ENCODE measurements around the gene GRM8.

GRM8 gene

DNA sequence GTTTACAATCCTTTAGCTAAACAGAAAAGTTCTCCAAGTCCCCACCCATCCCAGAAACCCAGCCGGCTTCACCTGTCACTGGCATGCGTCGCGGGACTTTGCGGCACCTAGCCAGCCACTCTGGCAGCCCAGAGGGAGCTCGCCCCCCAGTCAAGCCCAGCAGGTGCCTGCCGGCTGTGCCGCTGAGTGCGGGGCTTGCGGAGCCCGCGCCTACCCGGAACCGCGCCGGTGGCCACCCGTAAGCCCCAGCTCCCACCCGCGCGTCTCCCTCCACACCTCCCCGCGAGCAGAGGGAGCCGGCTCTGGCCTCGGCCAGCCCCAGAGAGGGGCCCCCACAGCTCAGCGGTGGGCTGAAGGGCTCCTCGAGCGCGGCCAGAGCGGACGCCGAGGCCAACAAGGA lies 446.1 kb downstream of the GRM8 start:
- no peak for DNase-seq (ENCODE audit: low read depth)

DNA sequence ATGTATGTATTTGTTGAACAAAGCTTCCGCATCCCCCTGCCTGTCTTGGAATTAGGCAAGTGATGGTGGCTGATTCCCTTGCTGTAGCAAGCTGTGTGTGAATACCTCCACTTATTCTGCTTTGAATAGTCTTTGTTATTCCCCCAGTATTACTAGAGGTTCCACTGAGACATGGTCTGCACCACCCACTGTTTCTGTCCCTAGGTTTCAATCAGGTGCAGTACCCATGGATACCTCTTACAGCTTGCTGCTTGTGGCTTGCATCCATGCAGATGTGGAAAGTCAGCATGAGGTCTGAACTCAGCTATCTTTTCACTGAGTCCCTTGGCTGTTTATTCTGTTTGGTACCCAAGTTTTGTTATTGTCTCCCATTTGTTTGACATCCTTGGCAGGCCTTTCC lies 447.4 kb downstream of the GRM8 start:
- no peak for DNase-seq (ENCODE audit: low read depth)

DNA sequence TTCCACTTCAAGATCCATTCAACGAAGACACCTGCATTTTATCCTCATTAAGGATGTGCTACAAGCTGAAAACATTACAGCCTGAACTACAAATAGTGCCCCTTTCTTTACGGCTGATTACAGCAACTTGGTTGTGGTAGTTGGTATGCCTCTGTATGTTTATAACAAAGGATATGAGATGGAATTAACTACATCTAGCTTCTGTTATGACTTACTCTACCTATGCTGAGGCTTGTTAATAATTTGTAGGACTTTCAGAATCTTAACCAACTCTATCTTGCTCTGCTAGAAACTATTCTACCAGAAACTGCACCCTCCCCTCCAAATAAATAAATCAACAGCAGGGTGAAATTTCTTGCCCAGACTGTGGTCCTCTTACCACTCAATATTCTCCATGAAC lies 448.1 kb downstream of the GRM8 start:
- no peak for DNase-seq (ENCODE audit: low read depth)

DNA sequence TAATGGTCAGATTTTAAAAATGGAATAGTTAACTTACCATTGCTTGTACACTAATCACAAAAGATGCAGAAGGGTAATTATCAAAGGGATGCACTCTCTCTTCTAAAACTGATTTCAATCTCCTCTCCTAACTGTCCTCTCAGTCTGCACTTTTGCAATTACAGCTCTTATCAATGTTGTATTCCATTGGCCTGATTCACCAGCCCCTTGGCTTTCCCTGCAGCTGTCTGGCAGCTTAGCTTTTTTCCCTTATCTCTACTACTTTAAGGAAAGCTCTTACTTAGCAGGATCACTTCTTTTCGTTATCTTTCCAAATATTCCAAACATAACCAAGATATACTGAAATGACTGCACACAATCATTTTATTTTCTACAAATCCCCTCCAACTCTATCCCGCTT lies 448.8 kb downstream of the GRM8 start:
- no peak for DNase-seq (ENCODE audit: low read depth)

DNA sequence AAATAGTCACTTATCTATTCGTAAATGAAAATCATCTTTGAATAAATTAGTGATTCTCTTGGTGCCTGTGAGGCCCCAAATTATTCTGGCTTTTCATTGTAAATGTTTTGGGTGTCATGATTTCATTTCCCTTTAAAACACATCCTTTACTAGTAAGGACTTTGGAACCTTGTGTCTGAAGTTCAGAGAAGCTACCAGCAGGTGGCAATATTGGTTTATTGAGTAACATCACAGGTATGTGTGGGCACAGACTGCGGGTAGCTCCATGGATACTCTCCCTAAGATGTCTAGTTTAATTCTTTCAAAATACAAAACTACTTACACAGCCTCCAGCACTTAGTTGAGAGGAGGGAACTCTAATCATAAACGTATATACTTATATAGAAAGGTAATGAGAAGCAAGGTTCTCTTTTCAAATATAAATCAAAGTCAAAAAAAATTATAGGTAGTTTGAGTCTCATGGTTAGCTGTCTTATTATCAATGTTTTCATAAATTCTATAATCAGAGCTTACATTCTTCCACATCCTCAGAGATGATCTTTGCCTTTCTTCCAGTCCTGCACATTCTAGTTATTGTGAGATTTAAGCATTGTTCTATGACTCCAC lies 449.6 kb downstream of the GRM8 start:
- DNase-seq (ENCODE audit: low read depth): no peak

DNA sequence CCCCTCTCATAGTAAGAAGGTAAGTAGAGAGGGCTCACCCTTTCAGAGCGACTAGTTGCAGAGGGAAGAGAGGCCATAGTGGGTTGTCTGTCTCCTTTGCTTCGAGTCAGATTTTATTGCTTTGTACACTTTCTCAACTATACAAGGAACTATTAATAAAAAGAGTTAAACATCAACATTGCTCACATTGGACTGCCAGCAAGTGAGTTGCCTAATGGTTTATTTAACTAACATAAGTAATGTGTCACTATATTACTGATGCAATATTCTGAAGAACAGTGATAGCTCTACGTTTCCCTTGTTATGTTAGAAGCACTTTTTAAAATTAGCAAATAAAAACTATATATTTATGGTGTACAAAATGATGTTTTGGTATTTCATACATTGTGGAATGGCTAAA lies 451.0 kb downstream of the GRM8 start:
- DNase-seq (ENCODE audit: low read depth): no peak

DNA sequence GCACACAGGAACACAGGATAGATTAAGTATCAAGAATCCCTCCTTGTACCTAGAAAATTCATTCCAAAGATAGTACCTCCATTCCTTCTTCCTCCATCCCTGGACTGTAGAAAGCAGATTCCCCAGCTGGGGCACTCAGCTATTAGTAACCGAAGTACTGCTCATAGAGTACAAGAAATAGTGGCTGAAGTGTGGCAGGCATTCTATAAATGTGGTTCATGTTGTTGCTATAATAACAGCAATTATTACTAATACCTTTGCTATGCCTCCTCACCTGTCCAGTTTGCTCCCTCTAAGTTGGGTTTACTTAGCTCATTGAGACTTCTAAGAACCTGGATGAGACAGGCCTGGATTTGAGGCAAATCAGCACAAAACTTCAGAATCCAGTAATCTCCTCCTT lies 453.2 kb downstream of the GRM8 start:
- no peak for DNase-seq (ENCODE audit: low read depth)

DNA sequence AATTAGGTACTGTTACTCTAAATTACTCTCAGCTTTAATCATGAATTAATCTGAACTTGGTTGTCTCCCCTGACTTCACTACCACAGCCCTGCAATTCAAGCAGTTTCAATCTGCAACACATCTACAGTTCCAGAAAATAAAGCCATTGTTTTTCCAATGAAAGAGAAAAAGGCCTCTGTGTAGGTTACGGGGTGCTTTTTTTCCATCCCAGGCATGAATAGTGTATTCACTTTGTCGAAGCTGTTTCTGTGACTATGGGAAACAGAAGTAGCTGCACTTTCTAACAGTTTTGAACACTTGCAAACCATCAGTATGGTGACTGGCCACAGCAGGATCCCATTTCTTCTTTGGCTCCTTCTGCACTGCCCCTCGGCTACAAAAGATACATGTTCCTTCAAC lies 460.2 kb downstream of the GRM8 start:
- no peak for DNase-seq (ENCODE audit: low read depth)

DNA sequence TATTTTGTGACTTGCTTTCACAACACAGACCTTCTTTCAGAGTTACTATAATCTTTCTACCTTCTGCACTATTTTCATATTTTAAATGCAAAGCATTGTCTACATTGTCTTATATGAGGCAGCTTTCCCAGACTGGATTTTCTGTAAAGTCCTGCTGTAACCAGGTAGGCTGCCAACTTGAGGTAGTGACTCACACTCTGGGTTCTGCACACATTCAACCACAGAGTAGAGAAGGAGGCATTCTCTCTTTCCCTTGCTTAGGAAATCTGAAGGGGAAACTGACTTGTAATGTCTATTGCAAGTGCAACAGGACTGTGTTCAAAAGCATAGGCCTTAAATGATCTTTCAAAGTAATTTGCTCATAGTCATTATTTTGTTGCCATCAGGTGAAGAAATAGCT lies 461.4 kb downstream of the GRM8 start:
- DNase-seq (ENCODE audit: low read depth): no peak

DNA sequence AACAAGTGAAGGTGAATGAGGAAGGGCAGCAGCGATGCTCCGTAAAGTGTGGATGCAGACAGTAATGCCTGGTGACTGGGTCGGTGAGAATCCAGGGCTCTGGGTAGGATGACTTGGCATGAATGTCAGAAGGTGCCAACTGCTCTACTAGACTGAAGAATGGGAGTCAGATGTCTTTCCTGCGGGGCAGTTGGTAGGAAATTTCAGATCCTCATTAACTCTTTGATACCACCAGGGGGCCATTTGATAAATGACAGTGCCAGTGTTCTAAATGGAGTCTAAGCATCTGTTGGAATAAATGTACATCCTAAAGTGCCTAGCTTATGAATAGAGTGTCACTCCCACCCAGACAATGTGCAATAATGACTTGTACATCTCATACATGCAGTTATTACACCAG lies 462.0 kb downstream of the GRM8 start:
- no peak for DNase-seq (ENCODE audit: low read depth)

DNA sequence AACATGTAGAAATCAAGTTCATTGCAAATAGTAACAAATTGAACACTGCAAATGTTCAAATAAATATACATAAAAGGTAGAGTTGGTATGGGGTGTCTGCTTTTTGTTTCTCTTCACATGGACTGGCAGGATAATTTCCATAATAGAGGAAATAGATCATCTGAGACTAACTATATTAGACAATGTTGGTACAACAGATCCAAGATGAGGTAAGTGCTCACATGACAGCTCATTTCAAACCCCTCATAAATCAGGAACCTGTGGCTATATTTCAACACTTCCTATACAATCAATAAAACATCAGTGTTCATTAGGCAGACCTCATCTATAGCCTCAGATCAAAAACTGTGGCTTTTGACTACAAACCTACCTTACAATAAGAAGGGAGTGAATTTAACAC lies 469.1 kb downstream of the GRM8 start:
- DNase-seq (ENCODE audit: low read depth): no peak

DNA sequence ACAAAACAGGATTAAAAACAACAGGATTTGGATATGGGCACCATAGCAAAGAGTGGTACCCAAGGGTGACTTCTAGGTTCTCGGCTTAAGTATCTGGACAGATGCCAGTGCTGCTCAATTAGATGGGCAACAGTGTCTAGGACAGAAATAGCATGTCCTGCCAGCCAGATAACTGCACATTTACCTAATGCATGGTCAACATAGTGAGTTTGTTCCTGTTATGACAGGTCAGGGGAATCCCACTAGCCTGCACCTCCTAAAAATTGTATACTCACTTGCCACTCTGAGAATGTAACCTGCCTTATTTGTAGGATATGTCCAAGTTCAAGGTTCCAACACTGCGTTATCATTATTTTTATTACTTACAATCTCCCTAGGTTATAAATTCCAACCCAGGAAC lies 471.7 kb downstream of the GRM8 start:
- DNase-seq (ENCODE audit: low read depth): no peak

DNA sequence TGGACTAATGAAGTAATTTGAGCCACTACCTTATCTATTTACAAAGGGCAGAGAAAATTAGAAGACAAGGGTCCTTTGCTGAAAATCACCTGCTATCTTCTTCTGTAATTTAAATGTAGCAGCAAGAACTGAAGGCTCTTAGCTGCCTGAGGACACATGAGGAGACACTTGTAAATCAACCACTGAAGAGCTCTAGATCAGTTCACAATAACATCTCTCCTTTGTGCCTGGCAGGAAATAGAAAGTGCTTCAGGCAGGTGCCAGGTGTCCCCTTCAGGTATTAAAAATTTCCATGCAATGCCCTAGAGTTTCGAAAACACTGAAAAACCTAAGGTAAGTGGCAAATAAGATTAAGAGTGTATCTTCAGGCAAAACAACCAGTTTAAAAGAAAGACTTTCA lies 474.6 kb downstream of the GRM8 start:
- DNase-seq (ENCODE audit: low read depth): no peak

DNA sequence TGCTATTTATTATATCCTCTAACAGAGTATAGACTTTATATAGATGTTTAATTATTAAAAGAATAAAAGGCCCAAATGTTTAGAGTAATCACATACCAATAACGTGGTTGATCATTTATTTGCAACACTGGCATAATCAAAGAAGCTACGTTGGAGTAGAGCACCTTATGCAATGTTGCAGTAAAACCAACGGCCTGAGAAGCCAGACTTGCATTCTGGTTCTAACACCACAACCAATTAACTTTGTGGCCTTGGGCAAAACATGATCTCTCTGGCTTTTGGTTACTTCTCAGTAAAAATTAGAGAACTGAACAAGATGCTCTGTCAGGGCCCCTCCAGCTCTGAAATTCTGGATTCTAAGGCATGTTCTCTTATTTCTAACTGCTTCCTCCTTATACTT lies 476.2 kb downstream of the GRM8 start:
- no peak for DNase-seq (ENCODE audit: low read depth)

DNA sequence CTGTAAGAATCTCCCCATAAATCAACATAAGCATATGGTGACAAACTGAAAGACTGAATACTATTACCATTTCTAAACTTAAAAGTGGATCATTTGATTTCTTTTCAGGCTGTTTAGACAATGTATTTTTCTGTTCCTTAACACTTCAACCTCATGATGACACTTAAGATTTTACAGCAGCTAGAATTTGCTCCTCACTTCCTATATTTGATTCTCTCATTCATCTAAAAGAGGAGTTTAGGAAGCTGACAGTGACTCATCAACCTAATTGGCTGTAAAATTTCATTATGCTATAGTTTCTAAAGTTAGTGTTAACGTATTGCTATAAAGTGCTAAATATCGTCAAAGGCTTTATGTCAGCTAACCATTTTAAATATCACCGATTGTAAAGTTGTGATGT lies 478.7 kb downstream of the GRM8 start:
- no peak for DNase-seq (ENCODE audit: low read depth)

DNA sequence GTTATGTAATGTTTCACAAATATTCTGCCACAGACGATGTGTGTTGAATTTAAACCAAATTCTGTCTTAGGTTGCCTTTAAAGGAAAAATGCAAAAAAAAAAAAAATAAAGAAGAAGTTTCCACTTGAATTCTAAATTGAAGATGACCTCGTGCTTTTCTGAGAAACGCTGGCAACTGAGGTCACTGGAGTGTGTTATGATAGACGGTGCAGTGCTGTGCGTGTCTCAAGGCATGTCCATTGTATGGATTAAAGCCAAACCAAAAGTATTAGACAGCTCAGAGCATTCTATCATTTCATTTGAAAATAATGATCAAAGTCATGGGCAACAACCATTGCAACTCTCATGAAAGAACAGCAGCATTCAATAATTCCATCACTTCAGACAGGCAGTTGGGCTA lies 483.9 kb downstream of the GRM8 start:
- no peak for DNase-seq (ENCODE audit: low read depth)

DNA sequence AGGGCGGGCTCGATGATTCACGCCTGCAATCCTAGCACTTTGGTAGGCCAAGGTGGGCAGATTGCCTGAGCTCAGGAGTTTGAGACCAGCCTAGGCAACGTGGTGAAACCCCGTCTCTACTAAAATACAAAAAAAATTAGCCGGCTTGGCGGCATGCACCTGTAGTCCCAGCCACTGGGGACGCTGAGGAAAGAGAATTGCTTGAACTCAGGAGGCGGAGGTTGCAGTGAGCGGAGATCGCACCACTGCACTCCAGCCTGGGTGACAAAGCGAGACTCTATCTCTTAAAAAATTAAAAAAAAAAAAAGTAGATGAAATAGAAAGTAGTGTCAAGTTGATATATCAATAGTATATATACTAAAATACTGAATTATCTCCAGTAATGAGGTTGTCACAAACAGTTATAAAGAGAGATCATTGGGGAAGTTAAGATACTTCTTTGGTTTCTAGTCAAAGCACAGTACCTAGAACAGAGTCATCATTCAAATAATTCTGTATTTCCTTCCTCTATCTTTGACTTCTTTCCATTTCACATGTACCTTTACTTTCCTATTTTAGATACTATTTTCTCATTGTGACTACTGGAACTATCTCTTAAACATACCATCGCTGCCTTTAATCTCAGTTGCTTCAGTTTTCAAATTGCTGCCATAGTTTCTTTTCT lies 491.7 kb downstream of the GRM8 start:
- no peak for DNase-seq (ENCODE audit: low read depth)

DNA sequence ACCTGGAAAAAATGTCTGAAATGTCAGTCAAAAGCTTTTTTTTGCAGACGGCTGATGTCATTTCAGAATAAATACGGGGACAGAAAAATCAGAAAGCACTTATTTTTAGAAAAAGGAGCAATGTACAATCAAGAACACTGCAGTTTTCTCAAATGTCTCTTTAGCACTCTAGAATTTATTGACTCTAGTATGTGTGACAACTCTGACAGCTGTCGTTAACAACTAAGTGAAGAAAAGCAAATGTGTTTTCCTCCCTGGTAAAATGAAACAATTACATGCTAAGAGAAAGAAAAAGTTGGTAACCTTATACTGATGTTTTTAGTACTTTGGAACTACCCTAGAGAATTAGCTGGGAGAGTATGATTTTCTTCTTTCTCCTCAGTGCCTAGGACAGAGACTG lies 497.4 kb downstream of the GRM8 start:
- no peak for DNase-seq (ENCODE audit: low read depth)

DNA sequence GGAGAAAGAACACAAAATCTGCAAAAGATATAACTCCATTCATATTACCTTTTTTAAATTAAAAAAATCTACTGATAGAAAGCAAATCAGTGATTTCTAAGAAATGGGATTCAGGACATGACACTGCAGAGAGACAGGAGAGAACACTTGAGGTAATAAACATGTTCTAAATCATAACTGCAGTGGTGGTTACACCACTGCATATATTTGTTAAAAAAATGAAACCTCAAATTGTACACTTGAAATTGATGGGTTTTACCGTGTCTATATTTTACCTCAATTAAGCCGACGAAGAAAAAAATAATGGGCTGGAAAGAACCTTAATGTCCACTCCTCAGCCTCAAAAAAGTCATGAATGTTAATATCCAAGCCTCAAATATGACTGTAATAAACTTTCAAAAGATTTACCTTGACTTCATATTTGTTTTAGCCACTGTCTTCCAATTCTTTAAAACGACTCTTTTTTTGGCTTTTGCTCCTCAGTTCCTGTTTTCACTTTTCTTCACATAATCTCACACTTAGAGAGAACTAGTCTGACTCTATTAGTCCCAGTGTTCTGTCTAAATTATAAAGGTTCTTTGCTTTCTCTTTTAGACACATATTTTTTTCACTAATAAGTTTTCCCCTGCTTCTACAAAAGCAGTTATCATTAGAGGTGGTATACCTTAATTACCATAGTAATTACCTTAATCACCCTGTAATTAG lies 502.4 kb downstream of the GRM8 start:
- no peak for DNase-seq (ENCODE audit: low read depth)

DNA sequence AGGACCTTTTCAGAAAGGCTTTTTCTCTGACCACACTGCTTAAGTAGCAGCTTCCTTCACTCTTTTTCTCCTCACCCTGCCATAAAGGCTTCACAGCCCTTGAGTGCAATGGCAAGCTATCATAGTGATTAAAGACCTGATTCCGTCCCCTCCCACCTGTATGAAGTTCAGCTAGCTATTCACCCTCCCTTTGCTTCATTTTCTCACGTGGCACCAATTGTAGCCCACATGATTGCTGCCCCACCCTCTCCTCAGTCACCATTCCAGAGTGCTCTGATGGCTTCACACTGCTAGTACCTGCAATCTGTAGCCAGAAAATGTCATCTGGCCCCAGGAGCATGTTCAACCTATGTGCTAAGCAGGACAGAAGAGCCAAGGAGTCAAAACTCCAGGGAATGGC lies 523.8 kb downstream of the GRM8 start:
- DNase-seq (ENCODE audit: low read depth): no peak

DNA sequence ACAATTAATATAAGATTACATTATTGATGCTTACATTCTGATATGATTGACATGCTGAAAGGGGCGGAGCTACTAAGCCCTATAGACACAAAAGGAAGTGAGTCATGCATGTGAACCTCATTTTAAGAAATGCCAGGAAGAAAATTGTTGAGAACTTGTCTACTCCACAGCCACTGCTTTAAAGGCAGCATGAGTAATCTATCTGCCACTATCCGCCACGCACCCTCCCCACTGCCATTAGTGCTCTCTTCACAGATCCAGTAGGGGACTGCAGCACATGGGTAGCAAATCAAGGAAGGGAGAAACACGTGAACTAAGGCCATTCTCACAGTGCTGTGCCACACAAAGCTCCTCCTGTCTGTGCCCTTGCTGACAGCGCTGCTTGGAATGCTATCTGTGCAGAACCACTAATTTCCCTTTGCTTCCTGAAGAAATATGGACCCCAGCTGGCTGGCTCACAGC lies 524.8 kb downstream of the GRM8 start:
- no peak for DNase-seq (ENCODE audit: low read depth)

DNA sequence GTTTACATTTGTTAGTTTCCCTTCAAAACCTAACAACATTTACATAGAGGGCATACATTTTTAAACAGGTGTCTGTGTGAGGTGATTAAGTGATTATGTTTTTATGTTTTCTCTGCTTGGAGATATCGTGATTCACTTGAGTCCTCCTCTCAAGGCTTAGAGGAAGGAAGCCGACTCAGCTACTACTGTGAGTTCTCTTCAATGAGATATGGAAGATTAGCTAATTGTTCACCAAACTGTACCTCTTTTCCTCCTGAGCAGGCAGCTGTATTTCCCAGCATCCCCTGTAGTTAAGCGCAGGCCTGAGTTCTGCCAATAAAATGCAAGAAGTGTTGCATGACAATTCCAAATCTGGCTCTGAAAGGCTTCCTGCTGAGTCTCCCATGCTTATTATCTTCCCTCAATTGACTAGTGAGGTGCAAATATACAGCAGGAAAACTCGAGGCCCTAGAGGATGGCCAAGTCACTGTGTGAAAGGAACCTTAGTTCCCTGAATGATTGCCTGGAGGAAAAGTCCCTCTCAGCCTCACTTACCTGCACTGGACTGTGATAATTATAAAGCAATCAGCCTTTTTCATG lies 528.7 kb downstream of the GRM8 start:
- DNase-seq (ENCODE audit: low read depth): no peak

DNA sequence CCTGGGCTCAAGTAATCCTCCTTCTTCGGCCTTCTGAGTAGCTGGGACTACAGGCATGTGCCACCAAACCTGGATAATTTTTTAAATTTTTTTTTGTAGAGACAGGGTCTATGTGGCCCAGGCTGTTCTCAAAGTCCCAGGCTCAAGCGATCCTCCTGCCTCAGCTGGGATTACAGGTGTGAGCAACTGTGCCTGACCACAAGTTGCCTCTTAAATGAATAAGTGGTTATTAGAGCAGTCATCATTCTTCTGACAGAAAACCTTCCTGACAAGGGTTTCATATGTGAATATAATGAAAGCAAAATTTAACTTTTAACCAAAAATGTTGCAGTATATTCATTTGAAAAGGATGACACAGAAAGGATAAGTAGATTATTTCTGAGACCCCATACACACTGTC lies 532.5 kb downstream of the GRM8 start:
- no peak for DNase-seq (ENCODE audit: low read depth)
